Measurements from ENCODE around the gene HOXA5.

HOXA5 gene

GRCh38 chr7:27143023-27143949, at the start of gene HOXA5:
HOXA5 (minus strand) TSS chr7:27143681; CDS start chr7:27143607, 74 bp downstream.
- no peak for DNase-seq (ENCODE audit: low spot score)
- ATAC-seq (ENCODE audit: low read depth) = peak; percentile 38
- no peaks in the 10 kb centered on the region for H3K27me3 ChIP-seq (ENCODE audit: insufficient read depth, poor library complexity, severe bottlenecking)
- peaks cover 9% of the 10 kb centered on the region for H3K4me1 ChIP-seq (ENCODE audit: insufficient read depth, poor library complexity, severe bottlenecking)
- peak within 1 kb of the TSS; percentile 64 for H3K4me3 ChIP-seq (ENCODE audit: severe bottlenecking)
- H3K27ac ChIP-seq (ENCODE audit: poor library complexity, severe bottlenecking) = peak within 1 kb of the TSS; percentile 85
- no peaks in the 10 kb centered on the region for H3K9me3 ChIP-seq (ENCODE audit: severe bottlenecking)
- peak; percentile 97 for TF ChIP-seq CTCF (IDR thresholded peaks at IDR 0.05; ENCODE audit: poor library complexity, severe bottlenecking)
- peaks cover 3% of the 10 kb centered on the region; the same call in 1 of the 2 replicates for H3K36me3 ChIP-seq (ENCODE audit: low read depth)

- no peaks in the 10 kb centered on the region for H3K27me3 ChIP-seq (ENCODE audit: insufficient read depth, poor library complexity, severe bottlenecking)
- ATAC-seq (ENCODE audit: low read depth) = no peak
- H3K36me3 ChIP-seq (ENCODE audit: low read depth) = peaks cover 34% of the 10 kb centered on the region
- H3K9me3 ChIP-seq (ENCODE audit: severe bottlenecking) = no peaks in the 10 kb centered on the region
- TF ChIP-seq CTCF (IDR thresholded peaks at IDR 0.05; ENCODE audit: poor library complexity, severe bottlenecking) = no peak
- H3K4me1 ChIP-seq (ENCODE audit: insufficient read depth, poor library complexity, severe bottlenecking) = peaks cover 34% of the 10 kb centered on the region
- H3K4me3 ChIP-seq (ENCODE audit: severe bottlenecking) = peak overlapping the region; percentile 89
- peak overlapping the region; percentile 92 for H3K27ac ChIP-seq (ENCODE audit: poor library complexity, severe bottlenecking)
- DNase-seq (ENCODE audit: low spot score) = no peak
Observed at GRCh38 chr7:27192546-27193334, 49.3 kb upstream of the HOXA5 start.

- TF ChIP-seq CTCF (IDR thresholded peaks at IDR 0.05; ENCODE audit: poor library complexity, severe bottlenecking) = no peak
- Histone ChIP-seq H3K4me1 (ENCODE audit: insufficient read depth, poor library complexity, severe bottlenecking) (peaks cover 39% of the 10 kb centered on the region), H3K9me3 (ENCODE audit: severe bottlenecking) (no peaks in the 10 kb centered on the region), H3K27ac (ENCODE audit: poor library complexity, severe bottlenecking) (peak overlapping the region; percentile 92), H3K27me3 (ENCODE audit: insufficient read depth, poor library complexity, severe bottlenecking) (no peaks in the 10 kb centered on the region), H3K4me3 (ENCODE audit: severe bottlenecking) (peak overlapping the region; percentile 89), H3K36me3 (ENCODE audit: low read depth) (peaks cover 27% of the 10 kb centered on the region)
- ATAC-seq (ENCODE audit: low read depth) (peak; percentile 8), DNase-seq (ENCODE audit: low spot score) (peak; percentile 74)
Observed at GRCh38 chr7:27191833-27192545, 48.5 kb upstream of the HOXA5 start.

GRCh38 chr7:27191161-27191731, 47.8 kb upstream of the HOXA5 start:
- peak overlapping the region; percentile 89 for H3K4me3 ChIP-seq (ENCODE audit: severe bottlenecking)
- no peaks in the 10 kb centered on the region for H3K27me3 ChIP-seq (ENCODE audit: insufficient read depth, poor library complexity, severe bottlenecking)
- H3K36me3 ChIP-seq (ENCODE audit: low read depth) = peaks cover 21% of the 10 kb centered on the region
- H3K4me1 ChIP-seq (ENCODE audit: insufficient read depth, poor library complexity, severe bottlenecking) = peaks cover 42% of the 10 kb centered on the region
- peak overlapping the region; percentile 92 for H3K27ac ChIP-seq (ENCODE audit: poor library complexity, severe bottlenecking)
- DNase-seq (ENCODE audit: low spot score) (peak; percentile 38), ATAC-seq (ENCODE audit: low read depth) (peak; percentile 0; the same call in 1 of the 3 replicates)
- H3K9me3 ChIP-seq (ENCODE audit: severe bottlenecking) = no peaks in the 10 kb centered on the region
- no peak for TF ChIP-seq CTCF (IDR thresholded peaks at IDR 0.05; ENCODE audit: poor library complexity, severe bottlenecking)
